NCI-H748 (cell line): ENCODE data around the gene OXER1.
"Not testable (repeated sequence)": the region's sequence is repeated elsewhere in the genome, so short reads cannot be mapped to it uniquely, and the experiment has no call there.

ENCODE experiments used
- DNase-seq: peaks from one replicate; lab custom pipeline; 2025; ENCODE audit not compliant: unreplicated experiment; lab: John Stamatoyannopoulos, UW

The OXER1 gene

DNA sequence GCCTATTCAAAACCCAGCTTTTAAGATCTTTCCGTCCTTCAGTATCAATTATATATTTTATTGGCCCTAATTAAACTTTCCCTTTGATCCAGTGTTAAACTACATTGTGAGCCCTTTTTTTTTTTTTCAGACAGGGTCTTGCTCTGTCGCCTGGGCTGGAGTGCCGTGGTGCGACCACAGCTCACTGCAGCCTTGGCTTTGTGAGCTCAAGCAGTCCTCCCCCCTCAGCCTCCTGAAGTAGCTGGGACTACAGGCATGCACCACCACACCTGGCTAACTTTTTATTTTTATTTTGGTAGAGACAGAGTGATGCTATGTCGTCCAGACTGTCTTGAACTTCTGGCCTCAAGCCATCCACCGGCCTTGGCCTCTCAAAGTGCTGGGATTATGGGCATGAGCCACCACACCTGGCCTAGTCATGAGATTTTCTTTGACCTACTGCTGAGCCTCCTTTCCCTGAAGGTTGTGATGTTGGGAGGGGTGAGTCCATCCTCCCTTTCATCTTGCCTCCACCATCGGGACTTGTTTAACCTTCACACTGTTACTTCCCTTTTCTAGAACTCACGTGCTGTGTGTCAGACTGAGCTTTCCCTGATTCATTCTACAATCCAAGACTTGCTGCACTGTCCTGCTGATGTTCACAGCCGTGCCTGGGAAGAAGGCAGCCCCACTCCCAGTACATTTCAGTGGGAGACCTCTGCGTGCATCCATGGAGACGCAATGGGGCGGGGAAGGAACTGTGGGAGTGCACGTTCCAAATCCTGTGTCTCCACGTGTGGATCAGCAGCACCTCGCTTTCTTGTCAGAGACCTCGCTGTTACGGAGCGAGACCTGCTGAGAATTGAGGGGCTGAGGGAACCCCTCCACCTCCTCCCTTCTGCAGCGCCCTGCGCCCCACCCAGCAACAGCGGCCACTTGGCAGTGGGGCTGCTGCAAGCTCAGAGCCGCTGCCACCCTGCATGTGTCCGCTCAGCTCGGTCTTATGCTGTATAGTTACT is 10.8 kb downstream of the OXER1 start:
- no peak for DNase-seq

- no peak for DNase-seq
These were observed 11.6 kb downstream of the OXER1 start for GRCh38 chr2:42752314-42752713.

DNA sequence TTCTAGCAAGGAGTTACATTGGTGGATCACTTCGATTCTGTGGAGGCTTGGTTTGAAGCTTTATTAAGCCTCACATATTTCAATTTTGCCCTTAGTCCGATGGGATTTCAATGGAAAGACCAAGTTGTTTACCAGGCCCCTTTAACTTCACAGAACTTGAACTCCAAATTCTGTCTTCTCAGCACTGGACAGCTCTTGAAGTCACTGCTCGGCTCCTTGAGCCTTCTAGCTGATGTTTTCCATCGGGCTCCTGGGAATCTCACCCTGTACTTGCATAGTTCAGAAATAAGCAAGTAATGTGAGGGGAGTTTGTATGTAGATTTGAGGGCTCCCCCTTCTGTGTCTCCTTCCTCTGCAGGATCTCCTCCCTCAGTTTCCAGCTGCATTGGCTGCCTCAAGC is 15.1 kb downstream of the OXER1 start:
- no peak for DNase-seq

- no peak for DNase-seq
These were observed 16.5 kb downstream of the OXER1 start for GRCh38 chr2:42747422-42747821.

GRCh38 chr2:42744545-42745082 is 19.3 kb downstream of the OXER1 start:
- no peak for DNase-seq

- no peak for DNase-seq
These were observed 20.3 kb downstream of the OXER1 start for GRCh38 chr2:42743659-42743990.

DNA sequence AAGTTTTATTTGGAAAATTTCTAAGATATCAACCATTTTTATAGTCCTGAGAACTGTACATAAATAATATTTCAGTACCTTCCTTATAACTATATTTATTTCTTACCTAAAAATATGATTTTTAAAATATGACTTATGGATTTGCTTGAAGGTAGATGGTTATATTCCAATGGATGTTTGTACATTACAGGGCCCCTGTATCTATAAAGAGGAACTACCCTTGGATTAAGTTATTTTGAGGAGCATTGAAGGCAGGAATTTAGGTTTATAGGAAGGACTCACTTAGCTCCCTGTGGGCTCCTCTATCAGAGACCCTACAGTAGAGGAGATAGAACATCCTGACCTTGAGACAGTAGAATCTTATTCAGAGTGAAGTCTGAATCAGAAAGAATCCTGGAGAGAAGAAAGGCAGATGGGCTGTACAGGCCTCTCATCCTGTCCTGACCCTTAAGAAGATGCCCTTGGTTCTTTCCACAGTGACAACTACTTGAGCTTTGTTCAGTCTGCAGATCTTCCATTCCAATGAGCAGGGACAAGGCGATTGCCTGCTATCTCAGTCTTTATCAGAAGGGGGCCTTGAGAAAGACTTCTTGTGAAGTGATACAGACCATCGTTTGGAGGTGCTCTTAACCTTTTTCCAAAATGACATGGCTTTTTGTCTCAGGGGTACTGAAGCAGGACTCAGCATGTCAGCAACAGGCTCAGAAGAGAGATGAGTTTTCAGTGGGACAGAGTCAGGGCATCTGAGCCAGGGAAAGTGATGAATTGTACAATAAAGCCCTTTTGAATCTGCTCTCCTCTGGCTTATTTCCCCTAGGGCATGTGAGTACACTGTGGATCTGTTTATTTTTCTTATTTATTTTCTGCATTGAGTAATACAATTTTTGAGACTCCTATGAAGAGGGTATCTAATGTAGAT is 20.9 kb downstream of the OXER1 start:
- DNase-seq = no peak

DNA sequence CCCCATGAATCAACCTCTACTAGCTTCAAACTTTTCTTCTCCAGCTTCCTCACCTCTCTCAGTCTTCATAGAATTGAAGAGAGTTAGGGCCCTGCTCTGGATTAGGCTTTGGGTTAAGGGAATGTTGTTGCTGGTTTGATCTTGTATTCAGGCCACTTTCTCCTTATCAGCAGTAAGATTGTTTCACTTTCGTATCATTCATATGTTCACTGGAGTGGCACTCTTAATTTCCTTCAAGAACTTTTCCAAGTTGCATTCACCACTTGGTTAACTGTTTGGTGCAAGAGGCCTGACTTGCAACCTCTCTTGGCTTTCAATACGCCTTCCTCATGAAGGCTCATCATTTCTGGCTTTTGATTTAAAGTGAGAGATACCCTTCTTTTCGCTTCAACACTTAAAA is 22.8 kb downstream of the OXER1 start:
- DNase-seq = no peak

DNA sequence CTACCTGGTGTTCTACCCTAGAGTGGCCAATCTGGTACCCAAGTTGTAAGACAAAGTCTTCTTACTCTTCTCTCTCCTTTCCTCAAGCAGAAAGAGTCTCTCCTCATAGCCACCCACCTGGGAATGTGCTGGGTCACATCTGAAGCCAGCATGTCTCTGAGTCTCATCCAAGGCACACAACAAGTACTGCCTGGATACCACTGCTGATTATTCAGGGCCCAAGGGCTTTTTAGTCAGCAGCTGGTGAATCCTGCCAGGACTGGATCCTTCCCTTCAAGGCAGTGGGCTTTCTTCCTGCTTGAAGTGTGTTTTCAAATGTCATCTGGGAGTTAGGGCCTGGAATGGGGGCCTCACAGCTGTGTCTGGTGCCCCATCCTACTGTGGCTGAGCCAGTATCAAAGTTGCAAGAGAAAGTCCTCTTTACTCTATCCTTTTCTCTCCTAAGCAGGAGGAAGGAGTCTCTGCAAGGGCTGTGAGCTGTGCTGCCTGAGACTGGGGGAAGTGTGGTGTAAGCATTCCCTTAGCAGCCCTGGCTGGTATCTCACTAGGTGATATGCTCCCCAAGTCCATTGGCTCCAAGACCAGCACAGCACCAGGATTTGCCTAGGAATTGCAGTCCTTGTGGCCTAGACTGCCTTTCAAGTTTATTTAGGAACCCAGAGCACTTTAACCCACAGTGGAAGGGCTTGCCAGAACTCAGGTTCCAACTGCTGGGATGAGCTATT is 27.2 kb downstream of the OXER1 start:
- no peak for DNase-seq

GRCh38 chr2:42733852-42734251 is 30.1 kb downstream of the OXER1 start:
- no peak for DNase-seq

DNA sequence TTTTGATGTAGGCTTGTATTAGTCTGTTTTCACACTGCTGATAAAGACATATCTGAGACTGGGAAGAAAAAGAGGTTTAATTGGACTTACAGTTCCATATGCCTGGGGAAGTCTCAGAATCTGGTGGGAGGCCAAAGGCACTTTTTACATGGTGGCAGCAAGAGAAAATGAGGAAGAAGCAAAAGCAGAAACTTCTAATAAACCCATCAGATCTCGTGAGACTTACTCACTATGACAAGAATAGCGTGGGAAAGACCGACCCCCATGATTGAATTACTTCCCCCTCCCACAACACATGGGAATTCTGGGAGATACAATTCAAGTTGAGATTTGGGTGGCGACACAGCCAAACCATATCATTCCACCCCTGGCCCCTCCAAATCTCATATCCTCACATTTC is 32.6 kb downstream of the OXER1 start:
- DNase-seq = not testable (repeated sequence)

DNA sequence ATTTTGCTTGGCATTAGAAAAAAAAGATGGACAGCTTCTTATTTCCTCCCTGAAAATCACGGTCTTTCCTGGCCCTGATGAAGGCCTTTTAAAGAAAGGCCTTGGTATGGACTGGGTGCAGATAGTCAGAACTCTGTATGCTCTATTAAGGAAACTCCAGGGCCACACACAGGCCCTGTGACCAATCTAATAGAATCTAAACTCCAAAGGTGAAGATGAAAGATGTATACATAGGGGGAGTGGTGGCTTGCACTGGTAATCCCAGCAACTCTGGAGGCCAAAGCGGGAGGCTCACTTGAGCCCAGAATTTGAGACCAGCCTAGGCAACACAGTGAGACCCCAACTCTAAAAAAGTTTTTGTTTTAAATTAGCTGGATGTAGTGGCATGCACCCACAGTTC is 37.3 kb downstream of the OXER1 start:
- DNase-seq = no peak

- no peak for DNase-seq
These were observed 38.3 kb downstream of the OXER1 start for GRCh38 chr2:42725657-42726056.

DNA sequence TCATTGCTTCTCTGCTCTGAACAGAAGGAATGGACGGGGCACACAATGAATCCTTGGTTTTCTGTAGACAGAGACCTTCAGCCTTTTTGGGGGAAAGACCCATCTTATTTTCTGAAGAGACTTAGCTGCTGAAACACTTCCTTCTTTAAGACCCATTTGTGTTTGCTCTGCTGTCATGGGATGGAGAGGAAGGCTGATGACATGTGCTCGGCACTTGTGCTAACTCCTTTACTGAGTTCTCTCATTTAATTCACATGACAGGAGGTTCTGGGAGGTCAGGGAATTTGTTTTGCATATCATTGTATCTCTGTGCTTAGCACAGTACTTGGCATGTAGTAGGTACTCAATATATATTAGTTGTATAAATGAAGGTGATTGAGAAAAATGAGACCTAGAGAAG is 39.0 kb downstream of the OXER1 start:
- DNase-seq = no peak

DNA sequence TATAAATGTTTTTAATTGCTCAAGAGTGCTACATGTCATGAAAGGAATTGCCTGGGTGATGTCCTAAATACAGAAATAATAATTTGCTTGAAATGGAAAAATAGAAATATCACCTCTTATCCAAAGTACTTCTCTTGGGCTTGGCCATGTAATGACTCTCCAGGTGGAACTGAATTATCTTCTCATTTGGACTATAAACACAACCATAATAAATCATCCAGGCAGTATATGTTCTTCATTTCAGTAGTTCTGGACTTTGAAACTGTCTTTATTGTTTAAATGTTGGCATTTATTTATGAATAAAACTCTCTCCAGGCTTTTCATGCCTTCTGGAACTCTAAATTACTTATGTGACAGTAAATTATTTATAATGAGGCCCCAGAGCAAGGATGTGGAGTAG is 40.5 kb downstream of the OXER1 start:
- no peak for DNase-seq

GRCh38 chr2:42722320-42723190 is 41.4 kb downstream of the OXER1 start:
- peak; percentile 2 for DNase-seq

GRCh38 chr2:42721898-42722297 is 42.0 kb downstream of the OXER1 start:
- DNase-seq = no peak

GRCh38 chr2:42714686-42715085 is 49.2 kb downstream of the OXER1 start:
- DNase-seq = no peak

GRCh38 chr2:42713920-42714319 is 50.0 kb downstream of the OXER1 start:
- no peak for DNase-seq

- DNase-seq = no peak
These were observed 51.0 kb downstream of the OXER1 start for GRCh38 chr2:42712934-42713333.
